ENCODE data around the gene SP4. TPM values are rescaled to one million over a fixed set of nuclear protein-coding genes. Genes with fewer than 3 reads are reported as not detected.

SP4 gene
- total RNA-seq, 3 donors from 2014 or later: 17.3 to 32.8 (median 23.0) TPM

DNA sequence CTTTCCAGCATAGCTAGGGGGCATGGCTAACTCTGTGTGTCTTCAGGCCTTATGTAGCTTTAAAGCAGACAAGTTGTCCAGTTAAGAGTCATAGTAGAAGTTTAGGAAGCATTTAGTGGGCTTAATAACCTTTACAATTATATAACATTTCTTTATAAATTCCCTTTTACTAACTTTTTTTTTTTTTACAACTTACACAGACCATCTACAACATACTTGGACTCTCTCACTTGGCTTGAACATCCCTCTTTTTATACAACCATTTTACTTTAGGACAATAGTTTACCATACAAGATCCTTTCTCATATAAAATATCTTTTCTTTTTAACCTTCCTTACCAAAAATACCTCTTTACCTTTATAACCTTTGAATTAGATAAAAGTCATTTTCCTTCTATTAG, 26.3 kb downstream of the SP4 start:
- DNase-seq (ENCODE audit: low spot score in 2 of 2): no peak
- H3K27ac ChIP-seq: no peak overlapping the region
- peaks cover 0 to 6% of the 10 kb centered on the region in 2 donors for H3K9me3 ChIP-seq
- intact Hi-C loops (cut with DNase I; ENCODE audit: low total_unique reads): no loop called here
- H3K36me3 ChIP-seq: no peaks in the 10 kb centered on the region
- no peaks in the 10 kb centered on the region for H3K4me1 ChIP-seq
- no peak overlapping the region for H3K4me3 ChIP-seq
- no peak for TF ChIP-seq CTCF (IDR thresholded peaks at IDR 0.05)
- TF ChIP-seq POLR2AphosphoS5 (IDR thresholded peaks at IDR 0.05): no peak
- no peak for TF ChIP-seq POLR2A (IDR thresholded peaks at IDR 0.05)
- H3K27me3 ChIP-seq: no peaks in the 10 kb centered on the region

DNA sequence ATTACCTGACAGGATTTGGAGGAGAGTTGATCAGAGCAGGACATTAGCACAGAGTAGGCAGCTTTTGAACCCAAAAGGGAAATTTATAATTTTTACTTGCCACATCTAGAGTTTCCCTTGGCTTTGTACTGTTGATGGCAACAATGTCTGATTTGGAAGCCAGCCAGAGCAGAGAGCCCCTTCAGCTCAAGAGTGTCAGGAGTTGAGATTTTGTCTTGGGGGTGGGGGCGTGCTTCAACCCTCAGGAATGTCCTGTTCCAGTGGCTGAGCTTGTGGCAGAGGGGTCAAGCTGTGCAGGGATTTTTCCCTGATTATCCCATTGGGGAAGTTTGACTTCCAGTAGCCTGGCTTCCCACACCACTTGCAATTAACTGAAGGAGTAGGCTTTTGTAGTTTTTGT, 27.0 kb downstream of the SP4 start:
- no peak for DNase-seq (ENCODE audit: low spot score in 2 of 2)
- Histone ChIP-seq H3K36me3 (no peaks in the 10 kb centered on the region), H3K9me3 (peaks cover 0 to 6% of the 10 kb centered on the region in 2 donors), H3K27ac (no peak overlapping the region), H3K27me3 (no peaks in the 10 kb centered on the region), H3K4me1 (no peaks in the 10 kb centered on the region), H3K4me3 (no peak overlapping the region)
- no peak for TF ChIP-seq POLR2AphosphoS5 (IDR thresholded peaks at IDR 0.05)
- no peak for TF ChIP-seq POLR2A (IDR thresholded peaks at IDR 0.05)
- TF ChIP-seq CTCF (IDR thresholded peaks at IDR 0.05): no peak
- intact Hi-C loops (cut with DNase I; ENCODE audit: low total_unique reads): no loop called here

GRCh38 chr7:21461282-21461681, 33.4 kb downstream of the SP4 start:
- no peak for TF ChIP-seq POLR2AphosphoS5 (IDR thresholded peaks at IDR 0.05)
- no peaks in the 10 kb centered on the region for H3K9me3 ChIP-seq
- DNase-seq (ENCODE audit: low spot score in 2 of 2): no peak
- no peaks in the 10 kb centered on the region for H3K27me3 ChIP-seq
- no peaks in the 10 kb centered on the region for H3K36me3 ChIP-seq
- H3K4me3 ChIP-seq: no peak overlapping the region
- intact Hi-C loops (cut with DNase I; ENCODE audit: low total_unique reads): no loop called here
- H3K4me1 ChIP-seq: no peaks in the 10 kb centered on the region
- H3K27ac ChIP-seq: no peak overlapping the region

- Histone ChIP-seq H3K4me3 (no peak overlapping the region), H3K9me3 (no peaks in the 10 kb centered on the region), H3K4me1 (no peaks in the 10 kb centered on the region), H3K36me3 (no peaks in the 10 kb centered on the region), H3K27ac (no peak overlapping the region), H3K27me3 (no peaks in the 10 kb centered on the region)
- DNase-seq (ENCODE audit: low spot score in 2 of 2): no peak
- no peak for TF ChIP-seq CTCF (IDR thresholded peaks at IDR 0.05)
- TF ChIP-seq POLR2A (IDR thresholded peaks at IDR 0.05): no peak
- no peak for TF ChIP-seq POLR2AphosphoS5 (IDR thresholded peaks at IDR 0.05)
- intact Hi-C loops (cut with DNase I; ENCODE audit: low total_unique reads): no loop called here
Measured at GRCh38 chr7:21462081-21462480, 34.2 kb downstream of the SP4 start.

GRCh38 chr7:21463524-21463923, 35.6 kb downstream of the SP4 start:
- TF ChIP-seq POLR2AphosphoS5 (IDR thresholded peaks at IDR 0.05): no peak
- no peak for TF ChIP-seq CTCF (IDR thresholded peaks at IDR 0.05)
- no peak for TF ChIP-seq POLR2A (IDR thresholded peaks at IDR 0.05)
- no peak for DNase-seq (ENCODE audit: low spot score in 2 of 2)
- Histone ChIP-seq H3K27ac (no peak overlapping the region), H3K4me1 (no peaks in the 10 kb centered on the region), H3K9me3 (no peaks in the 10 kb centered on the region), H3K27me3 (no peaks in the 10 kb centered on the region), H3K36me3 (no peaks in the 10 kb centered on the region), H3K4me3 (no peak overlapping the region)
- intact Hi-C loops (cut with DNase I; ENCODE audit: low total_unique reads): no loop called here

DNA sequence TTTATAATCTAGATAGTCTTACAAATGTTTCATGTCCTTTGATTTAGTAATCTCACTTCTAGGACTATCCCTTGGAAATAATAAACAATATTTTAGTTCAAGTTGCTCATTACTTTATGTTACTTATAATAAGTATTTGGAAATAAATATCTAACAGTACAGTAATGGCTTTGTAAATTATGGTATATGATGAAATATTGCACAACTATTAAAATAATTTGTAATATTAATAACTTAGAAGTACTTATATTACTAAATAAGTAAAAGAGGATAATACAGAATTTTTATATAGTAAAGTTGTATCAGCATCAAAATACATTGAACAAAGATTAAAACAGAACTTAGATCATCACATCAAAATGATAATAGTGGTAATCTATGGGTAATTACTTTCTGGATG, 41.1 kb downstream of the SP4 start:
- H3K4me3 ChIP-seq: no peak overlapping the region
- H3K9me3 ChIP-seq: no peaks in the 10 kb centered on the region
- H3K27ac ChIP-seq: no peak overlapping the region
- no peaks in the 10 kb centered on the region for H3K4me1 ChIP-seq
- no peaks in the 10 kb centered on the region for H3K27me3 ChIP-seq
- intact Hi-C loops (cut with DNase I; ENCODE audit: low total_unique reads): no loop called here
- TF ChIP-seq CTCF (IDR thresholded peaks at IDR 0.05) (no peak), POLR2A (IDR thresholded peaks at IDR 0.05) (no peak), POLR2AphosphoS5 (IDR thresholded peaks at IDR 0.05) (no peak)
- no peaks in the 10 kb centered on the region for H3K36me3 ChIP-seq
- DNase-seq (ENCODE audit: low spot score in 2 of 2): no peak
